GM19463 (cell line): ENCODE data around the gene NAAA.
"Not testable (repeated sequence)": the region's sequence is repeated elsewhere in the genome, so short reads cannot be mapped to it uniquely, and the experiment has no call there.

Experiments used
- ATAC-seq: cut with Tn5 transposase; IDR thresholded peaks from one replicate; pipeline ENCODE4 v1.9.1; 2021; ENCODE audit warnings: mild to moderate bottlenecking, moderate library complexity; ENCODE audit not compliant: unreplicated experiment

The NAAA gene

GRCh38 chr4:75920327-75920726, 20.5 kb downstream of the NAAA start:
- no peak for ATAC-seq

GRCh38 chr4:75919920-75920319, 20.9 kb downstream of the NAAA start:
- no peak for ATAC-seq

- peak; percentile 76 for ATAC-seq
Measured at GRCh38 chr4:75916091-75916661, 24.6 kb downstream of the NAAA start.

GRCh38 chr4:75912968-75913367, 27.8 kb downstream of the NAAA start:
- no peak for ATAC-seq

- not testable (repeated sequence) for ATAC-seq
Measured at GRCh38 chr4:75910831-75911230, 30.0 kb downstream of the NAAA start.

GRCh38 chr4:75909405-75909804, 31.4 kb downstream of the NAAA start:
- no peak for ATAC-seq

- no peak for ATAC-seq
Measured at GRCh38 chr4:75908555-75908954, 32.3 kb downstream of the NAAA start.

- ATAC-seq, result no peak
Measured at GRCh38 chr4:75907966-75908365, 32.8 kb downstream of the NAAA start.

- no peak for ATAC-seq
Measured at GRCh38 chr4:75904076-75904475, 36.7 kb downstream of the NAAA start.

- no peak for ATAC-seq
Measured at GRCh38 chr4:75902352-75902751, 38.5 kb downstream of the NAAA start, which contains the start of gene PPEF2. Gene PPEF2, minus strand, starts transcription at chr4:75902452. Its CDS starts 6,127 bp downstream, at chr4:75896325.

- ATAC-seq, result no peak
Measured at GRCh38 chr4:75898536-75898935, 42.3 kb downstream of the NAAA start.

- peak; percentile 68 for ATAC-seq
Measured at GRCh38 chr4:75895744-75896314, 45.0 kb downstream of the NAAA start.

- ATAC-seq, result no peak
Measured at GRCh38 chr4:75892508-75892907, 48.3 kb downstream of the NAAA start.

- ATAC-seq, result no peak
Measured at GRCh38 chr4:75891611-75892010, 49.2 kb downstream of the NAAA start.

- no peak for ATAC-seq
Measured at GRCh38 chr4:75889537-75890199, 51.1 kb downstream of the NAAA start.

GRCh38 chr4:75886104-75886503, 54.7 kb downstream of the NAAA start:
- ATAC-seq, result no peak

GRCh38 chr4:75881476-75881875, 59.3 kb downstream of the NAAA start:
- ATAC-seq, result no peak

- ATAC-seq, result no peak
Measured at GRCh38 chr4:75880278-75880677, 60.5 kb downstream of the NAAA start.

- ATAC-seq, result no peak
Measured at GRCh38 chr4:75878246-75878756, 62.5 kb downstream of the NAAA start.

GRCh38 chr4:75876218-75876617, 64.6 kb downstream of the NAAA start:
- ATAC-seq, result no peak

GRCh38 chr4:75869100-75869499, 71.7 kb downstream of the NAAA start:
- no peak for ATAC-seq

- no peak for ATAC-seq
Measured at GRCh38 chr4:75867130-75867529, 73.7 kb downstream of the NAAA start.
